ENCODE measurements around the gene CCDC40. TPM values are rescaled to one million over a fixed set of nuclear protein-coding genes. Genes with fewer than 3 reads are reported as not detected.

Gene CCDC40
- total RNA-seq, 1 experiment from 2014 or later = 3.9 TPM

- BruUV-seq (replicated peaks) = no TSS peak
- no peaks in the 10 kb centered on the region for H3K27me3 ChIP-seq (replicated peaks; ENCODE audit: control insufficient read depth, insufficient read depth, low read length)
- H3K4me1 ChIP-seq = peaks cover 22% of the 10 kb centered on the region
- Mint-ChIP-seq H3K9me3 (ENCODE audit: unreplicated experiment) (no peaks in the 10 kb centered on the region), H3K36me3 (ENCODE audit: insufficient read depth, unreplicated experiment) (peaks cover 14% of the 10 kb centered on the region), H3K4me1 (ENCODE audit: low read depth, unreplicated experiment) (peaks cover 18% of the 10 kb centered on the region), H3K27ac (ENCODE audit: unreplicated experiment) (no peak overlapping the region), H3K4me3 (ENCODE audit: unreplicated experiment) (peak overlapping the region; percentile 71), H3K27me3 (ENCODE audit: insufficient read depth, unreplicated experiment) (no peaks in the 10 kb centered on the region)
- H3K36me3 ChIP-seq (ENCODE audit: control insufficient read depth, insufficient read depth, low read length) = no peaks in the 10 kb centered on the region; the same call in 1 of the 2 replicates
- ChIA-PET CTCF (interaction anchor here (0.6 to 1.5 kb wide), 5 partner anchors 9 to 273 kb away, joined by 3 to 5 read pairs (median 4); no protein-coding TSS in a partner anchor), POLR2A (no interaction called here)
- TF ChIP-seq, protein P1, sequence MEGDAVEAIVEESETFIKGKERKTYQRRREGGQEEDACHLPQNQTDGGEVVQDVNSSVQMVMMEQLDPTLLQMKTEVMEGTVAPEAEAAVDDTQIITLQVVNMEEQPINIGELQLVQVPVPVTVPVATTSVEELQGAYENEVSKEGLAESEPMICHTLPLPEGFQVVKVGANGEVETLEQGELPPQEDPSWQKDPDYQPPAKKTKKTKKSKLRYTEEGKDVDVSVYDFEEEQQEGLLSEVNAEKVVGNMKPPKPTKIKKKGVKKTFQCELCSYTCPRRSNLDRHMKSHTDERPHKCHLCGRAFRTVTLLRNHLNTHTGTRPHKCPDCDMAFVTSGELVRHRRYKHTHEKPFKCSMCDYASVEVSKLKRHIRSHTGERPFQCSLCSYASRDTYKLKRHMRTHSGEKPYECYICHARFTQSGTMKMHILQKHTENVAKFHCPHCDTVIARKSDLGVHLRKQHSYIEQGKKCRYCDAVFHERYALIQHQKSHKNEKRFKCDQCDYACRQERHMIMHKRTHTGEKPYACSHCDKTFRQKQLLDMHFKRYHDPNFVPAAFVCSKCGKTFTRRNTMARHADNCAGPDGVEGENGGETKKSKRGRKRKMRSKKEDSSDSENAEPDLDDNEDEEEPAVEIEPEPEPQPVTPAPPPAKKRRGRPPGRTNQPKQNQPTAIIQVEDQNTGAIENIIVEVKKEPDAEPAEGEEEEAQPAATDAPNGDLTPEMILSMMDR (IDR thresholded peaks at IDR 0.05; ENCODE audit: insufficient read depth in 1 of 2, low read depth in 1 of 2, low read length in 1 of 2, severe bottlenecking in 1 of 2, unreplicated experiment in 1 of 2) = no peak
- no peak for DNase-seq
- no peaks in the 10 kb centered on the region for H3K9me3 ChIP-seq
- no peak overlapping the region for H3K4me3 ChIP-seq (ENCODE audit: low read depth, low read length)
- intact Hi-C loops (cut with micrococcal nuclease; ENCODE audit: unreplicated experiment) = loop anchor here (1.0 to 5.0 kb wide), 3 partner anchors 29 to 120 kb away; partner anchors contain the start of gene CCDC40
Measured at GRCh38 chr17:80006811-80007752, 29.4 kb upstream of the CCDC40 start.

GRCh38 chr17:80007939-80008338 lies 28.5 kb upstream of the CCDC40 start:
- Mint-ChIP-seq H3K9me3 (ENCODE audit: unreplicated experiment) (no peaks in the 10 kb centered on the region), H3K27me3 (ENCODE audit: insufficient read depth, unreplicated experiment) (no peaks in the 10 kb centered on the region), H3K4me1 (ENCODE audit: low read depth, unreplicated experiment) (peaks cover 10% of the 10 kb centered on the region), H3K4me3 (ENCODE audit: unreplicated experiment) (no peak overlapping the region), H3K27ac (ENCODE audit: unreplicated experiment) (no peak overlapping the region), H3K36me3 (ENCODE audit: insufficient read depth, unreplicated experiment) (peaks cover 7% of the 10 kb centered on the region)
- intact Hi-C loops (cut with micrococcal nuclease; ENCODE audit: unreplicated experiment) = loop anchor here (5.0 kb wide), 2 partner anchors 74 to 119 kb away; no protein-coding TSS in a partner anchor
- H3K36me3 ChIP-seq (ENCODE audit: control insufficient read depth, insufficient read depth, low read length) = no peaks in the 10 kb centered on the region; the same call in 1 of the 2 replicates
- H3K27me3 ChIP-seq (replicated peaks; ENCODE audit: control insufficient read depth, insufficient read depth, low read length) = no peaks in the 10 kb centered on the region
- ChIA-PET POLR2A (interaction anchor here (0.6 to 1.0 kb wide), 2 partner anchors 14 to 16 kb away, joined by 3 to 4 read pairs; no protein-coding TSS in a partner anchor), CTCF (interaction anchor here (0.7 to 1.7 kb wide), 12 partner anchors 9 to 353 kb away, joined by 3 to 13 read pairs (median 4); partner anchors contain the start of gene GAA)
- H3K4me3 ChIP-seq (ENCODE audit: low read depth, low read length) = no peak overlapping the region
- no peak for DNase-seq
- no TSS peak for BruUV-seq (replicated peaks)
- H3K9me3 ChIP-seq = no peaks in the 10 kb centered on the region
- TF ChIP-seq, protein P1 (IDR thresholded peaks at IDR 0.05; ENCODE audit: insufficient read depth in 1 of 2, low read depth in 1 of 2, low read length in 1 of 2, severe bottlenecking in 1 of 2, unreplicated experiment in 1 of 2) = no peak
- H3K4me1 ChIP-seq = peaks cover 14% of the 10 kb centered on the region

DNA sequence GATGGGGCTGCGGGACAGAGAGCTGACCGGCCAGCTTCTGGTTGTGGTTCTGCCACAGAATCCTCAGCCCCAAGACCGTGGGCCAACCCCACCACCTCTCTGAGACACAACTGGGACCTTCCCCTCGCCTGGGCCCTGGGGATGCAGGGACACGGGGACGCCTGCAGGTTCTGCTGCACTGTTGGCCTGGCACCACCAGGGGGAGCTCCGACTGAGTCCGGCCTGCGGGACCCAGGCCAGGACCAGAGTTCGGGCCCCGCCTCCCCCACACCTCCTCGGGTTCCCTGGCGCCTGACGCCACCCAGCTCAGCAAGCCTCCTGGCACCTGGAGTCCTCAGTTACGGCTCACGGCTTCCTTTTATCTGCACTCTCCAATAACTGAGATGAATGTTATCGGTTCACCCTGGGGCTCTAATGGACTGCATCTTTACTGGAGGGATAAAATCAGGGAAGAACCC lies 28.0 kb upstream of the CCDC40 start:
- Mint-ChIP-seq H3K27ac (ENCODE audit: unreplicated experiment) (no peak overlapping the region), H3K27me3 (ENCODE audit: insufficient read depth, unreplicated experiment) (no peaks in the 10 kb centered on the region), H3K4me3 (ENCODE audit: unreplicated experiment) (no peak overlapping the region), H3K4me1 (ENCODE audit: low read depth, unreplicated experiment) (peaks cover 8% of the 10 kb centered on the region), H3K9me3 (ENCODE audit: unreplicated experiment) (no peaks in the 10 kb centered on the region), H3K36me3 (ENCODE audit: insufficient read depth, unreplicated experiment) (peaks cover 7% of the 10 kb centered on the region)
- CTCF ChIA-PET = interaction anchor here (0.6 to 1.7 kb wide), 16 partner anchors 9 to 353 kb away, joined by 3 to 13 read pairs (median 4); partner anchors contain the start of genes CBX2 and GAA
- no TSS peak for BruUV-seq (replicated peaks)
- TF ChIP-seq, protein P1 (IDR thresholded peaks at IDR 0.05; ENCODE audit: insufficient read depth in 1 of 2, low read depth in 1 of 2, low read length in 1 of 2, severe bottlenecking in 1 of 2, unreplicated experiment in 1 of 2) = peak; percentile 96 to 97
- peak; percentile 81 to 91 for DNase-seq
- no peaks in the 10 kb centered on the region; the same call in 1 of the 2 replicates for H3K36me3 ChIP-seq (ENCODE audit: control insufficient read depth, insufficient read depth, low read length)
- POLR2A ChIA-PET = interaction anchor here (0.6 to 1.0 kb wide), 2 partner anchors 15 to 16 kb away, joined by 3 to 4 read pairs; no protein-coding TSS in a partner anchor
- H3K4me3 ChIP-seq (ENCODE audit: low read depth, low read length) = no peak overlapping the region
- H3K9me3 ChIP-seq = no peaks in the 10 kb centered on the region
- no peaks in the 10 kb centered on the region for H3K27me3 ChIP-seq (replicated peaks; ENCODE audit: control insufficient read depth, insufficient read depth, low read length)
- H3K4me1 ChIP-seq = peaks cover 10% of the 10 kb centered on the region; the same call in 1 of the 2 replicates
- intact Hi-C loops (cut with micrococcal nuclease; ENCODE audit: unreplicated experiment) = loop anchor here (5.0 kb wide), 2 partner anchors 74 to 119 kb away; no protein-coding TSS in a partner anchor
